Measurements from ENCODE around the gene EXOC6.

DNA sequence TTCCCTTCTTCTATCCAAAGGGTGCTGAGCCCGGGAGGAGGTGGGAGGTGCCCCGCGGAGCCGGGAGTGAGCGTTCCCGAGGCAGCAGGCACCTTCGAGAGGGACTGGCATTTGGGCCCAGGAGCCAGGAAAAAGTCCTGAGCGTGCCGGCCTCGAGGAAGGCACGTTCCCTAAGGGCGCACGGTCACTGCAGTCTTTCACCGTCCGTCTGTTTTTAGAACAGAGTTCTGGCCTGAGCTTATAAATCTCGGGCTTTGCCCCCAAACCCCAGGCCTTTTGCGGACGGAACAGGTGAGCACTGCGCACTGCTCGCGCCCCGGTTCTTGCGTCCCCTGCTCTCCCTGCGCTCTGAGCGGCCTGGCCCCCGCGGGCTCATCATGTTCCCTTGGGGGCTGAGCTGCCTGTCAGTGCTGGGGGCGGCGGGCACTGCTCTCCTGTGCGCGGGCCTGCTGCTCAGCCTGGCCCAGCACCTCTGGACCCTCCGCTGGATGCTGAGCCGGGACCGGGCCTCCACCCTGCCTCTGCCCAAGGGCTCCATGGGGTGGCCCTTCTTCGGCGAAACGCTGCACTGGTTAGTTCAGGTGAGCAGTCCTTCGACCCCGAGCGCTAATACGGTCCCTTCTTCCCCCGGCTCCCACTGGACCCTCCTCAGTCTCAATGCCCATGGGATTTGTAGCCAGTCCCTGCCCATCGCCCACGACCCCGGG, 212.7 kb downstream of the EXOC6 start:
- TF ChIP-seq, protein P1, sequence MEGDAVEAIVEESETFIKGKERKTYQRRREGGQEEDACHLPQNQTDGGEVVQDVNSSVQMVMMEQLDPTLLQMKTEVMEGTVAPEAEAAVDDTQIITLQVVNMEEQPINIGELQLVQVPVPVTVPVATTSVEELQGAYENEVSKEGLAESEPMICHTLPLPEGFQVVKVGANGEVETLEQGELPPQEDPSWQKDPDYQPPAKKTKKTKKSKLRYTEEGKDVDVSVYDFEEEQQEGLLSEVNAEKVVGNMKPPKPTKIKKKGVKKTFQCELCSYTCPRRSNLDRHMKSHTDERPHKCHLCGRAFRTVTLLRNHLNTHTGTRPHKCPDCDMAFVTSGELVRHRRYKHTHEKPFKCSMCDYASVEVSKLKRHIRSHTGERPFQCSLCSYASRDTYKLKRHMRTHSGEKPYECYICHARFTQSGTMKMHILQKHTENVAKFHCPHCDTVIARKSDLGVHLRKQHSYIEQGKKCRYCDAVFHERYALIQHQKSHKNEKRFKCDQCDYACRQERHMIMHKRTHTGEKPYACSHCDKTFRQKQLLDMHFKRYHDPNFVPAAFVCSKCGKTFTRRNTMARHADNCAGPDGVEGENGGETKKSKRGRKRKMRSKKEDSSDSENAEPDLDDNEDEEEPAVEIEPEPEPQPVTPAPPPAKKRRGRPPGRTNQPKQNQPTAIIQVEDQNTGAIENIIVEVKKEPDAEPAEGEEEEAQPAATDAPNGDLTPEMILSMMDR (IDR thresholded peaks at IDR 0.05), result no peak
- TF ChIP-seq EP300 (IDR thresholded peaks at IDR 0.05), result no peak
